ENCODE data around the gene ZNF622.

ZNF622 gene

DNA sequence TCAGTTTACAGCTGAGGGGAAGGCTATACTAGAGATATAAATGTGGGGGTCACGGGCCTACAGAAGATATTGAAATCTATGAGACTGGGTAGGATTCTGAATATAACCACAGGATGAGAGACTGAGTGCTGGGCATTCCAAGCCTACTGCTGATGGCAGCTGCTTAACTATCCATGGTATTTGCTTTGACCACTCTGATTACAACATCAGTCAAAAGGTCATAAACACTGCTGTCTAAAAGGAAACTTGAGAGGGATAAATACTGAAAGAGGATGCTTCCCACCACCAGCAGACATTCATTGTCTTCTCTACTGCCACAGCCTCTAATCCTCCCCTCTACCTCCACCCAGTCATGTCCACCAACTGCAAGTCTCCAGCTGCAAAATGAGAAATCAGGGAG lies 3.8 kb downstream of the ZNF622 start:
- TF ChIP-seq GATA2 (IDR thresholded peaks at IDR 0.05; ENCODE audit: low read depth, low read length) (no peak), GATA3 (IDR thresholded peaks at IDR 0.05; ENCODE audit: low read depth, low read length) (no peak)

DNA sequence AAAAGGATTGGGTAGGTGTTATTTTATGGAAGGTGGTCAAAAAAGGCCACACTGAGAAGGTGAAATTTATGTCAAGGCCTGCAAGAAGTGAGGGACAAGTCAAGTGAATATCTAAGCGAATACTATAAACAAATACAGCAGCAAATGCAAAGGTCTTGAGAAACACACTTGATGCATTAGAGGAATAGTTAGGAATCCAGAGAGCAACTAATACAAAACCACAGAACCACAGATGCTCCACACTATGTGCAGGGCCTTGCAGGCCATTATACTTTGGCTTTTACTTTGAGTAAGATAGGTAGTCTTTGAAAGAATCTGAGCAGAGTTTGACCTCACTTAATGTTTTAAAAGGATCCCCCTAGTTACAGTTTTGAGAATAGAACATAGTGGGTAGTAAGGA lies 4.6 kb downstream of the ZNF622 start:
- TF ChIP-seq GATA3 (IDR thresholded peaks at IDR 0.05; ENCODE audit: low read depth, low read length) (no peak), GATA2 (IDR thresholded peaks at IDR 0.05; ENCODE audit: low read depth, low read length) (no peak)

- TF ChIP-seq GATA3 (IDR thresholded peaks at IDR 0.05; ENCODE audit: low read depth, low read length), result no peak
- no peak for TF ChIP-seq GATA2 (IDR thresholded peaks at IDR 0.05; ENCODE audit: low read depth, low read length)
Observed at GRCh38 chr5:16459451-16459850, 6.1 kb downstream of the ZNF622 start.

- TF ChIP-seq GATA2 (IDR thresholded peaks at IDR 0.05; ENCODE audit: low read depth, low read length) (no peak), GATA3 (IDR thresholded peaks at IDR 0.05; ENCODE audit: low read depth, low read length) (no peak)
Observed at GRCh38 chr5:16457853-16458252, 7.7 kb downstream of the ZNF622 start.

DNA sequence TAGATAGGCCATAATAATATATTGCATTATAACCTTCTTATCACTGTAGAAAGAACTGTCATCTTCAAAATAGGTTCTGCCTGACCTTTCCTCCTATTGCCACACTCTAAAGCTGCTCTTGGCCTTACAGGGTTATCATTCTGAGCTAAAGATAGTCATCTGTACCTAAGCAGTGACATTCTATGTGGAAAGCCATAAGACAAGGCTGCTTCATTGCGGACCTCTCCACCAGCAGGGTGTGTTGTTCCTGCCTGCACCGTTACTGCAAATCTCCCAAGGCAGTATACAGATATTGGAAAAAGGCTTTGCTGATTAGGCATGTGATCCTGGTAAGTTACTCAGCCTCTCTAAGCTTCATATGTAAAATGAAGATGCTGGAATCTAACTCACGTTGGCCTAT lies 8.1 kb downstream of the ZNF622 start:
- TF ChIP-seq GATA3 (IDR thresholded peaks at IDR 0.05; ENCODE audit: low read depth, low read length), result no peak
- no peak for TF ChIP-seq GATA2 (IDR thresholded peaks at IDR 0.05; ENCODE audit: low read depth, low read length)

GRCh38 chr5:16456103-16456832 lies 9.3 kb downstream of the ZNF622 start:
- TF ChIP-seq GATA3 (IDR thresholded peaks at IDR 0.05; ENCODE audit: low read depth, low read length) (no peak), GATA2 (IDR thresholded peaks at IDR 0.05; ENCODE audit: low read depth, low read length) (no peak)

DNA sequence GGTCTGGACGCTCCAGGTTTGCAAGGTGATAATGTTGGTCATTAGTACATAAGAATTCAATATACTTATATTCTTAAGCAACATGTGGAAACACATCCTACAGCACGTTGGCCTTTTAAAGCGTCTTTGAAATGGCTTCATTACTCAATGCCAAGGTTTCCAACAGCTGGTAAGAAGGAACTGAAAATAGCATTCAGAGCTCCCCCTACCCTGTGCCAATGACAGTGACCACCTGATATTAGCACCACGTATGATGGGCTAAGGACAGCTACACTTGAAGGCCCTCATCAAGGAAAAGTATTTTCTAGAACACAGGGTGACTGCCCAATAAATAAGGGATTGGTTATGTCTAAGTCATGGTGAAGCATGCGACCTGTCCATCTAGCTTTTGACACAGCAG lies 9.9 kb downstream of the ZNF622 start:
- TF ChIP-seq GATA2 (IDR thresholded peaks at IDR 0.05; ENCODE audit: low read depth, low read length) (no peak), GATA3 (IDR thresholded peaks at IDR 0.05; ENCODE audit: low read depth, low read length) (no peak)

DNA sequence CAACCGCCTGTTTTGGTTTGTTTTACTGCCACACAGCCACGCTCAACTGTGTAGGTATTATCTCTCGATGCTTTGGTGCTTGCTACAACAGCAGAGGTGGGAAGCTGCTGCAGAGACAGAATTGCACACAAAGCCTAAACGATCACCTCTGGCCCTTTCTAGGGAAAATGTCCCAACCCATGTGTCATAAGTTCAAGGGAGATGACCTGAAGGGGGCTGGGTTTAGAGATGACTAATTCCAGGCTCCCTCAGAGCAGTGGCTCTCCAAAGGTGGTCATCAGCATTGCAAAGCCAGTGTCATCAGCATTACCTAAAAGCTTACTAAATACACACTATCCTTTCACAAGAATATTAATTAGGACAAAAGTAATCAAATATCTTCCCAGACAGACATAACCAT lies 10.9 kb downstream of the ZNF622 start:
- TF ChIP-seq GATA3 (IDR thresholded peaks at IDR 0.05; ENCODE audit: low read depth, low read length), result no peak
- TF ChIP-seq GATA2 (IDR thresholded peaks at IDR 0.05; ENCODE audit: low read depth, low read length), result no peak

DNA sequence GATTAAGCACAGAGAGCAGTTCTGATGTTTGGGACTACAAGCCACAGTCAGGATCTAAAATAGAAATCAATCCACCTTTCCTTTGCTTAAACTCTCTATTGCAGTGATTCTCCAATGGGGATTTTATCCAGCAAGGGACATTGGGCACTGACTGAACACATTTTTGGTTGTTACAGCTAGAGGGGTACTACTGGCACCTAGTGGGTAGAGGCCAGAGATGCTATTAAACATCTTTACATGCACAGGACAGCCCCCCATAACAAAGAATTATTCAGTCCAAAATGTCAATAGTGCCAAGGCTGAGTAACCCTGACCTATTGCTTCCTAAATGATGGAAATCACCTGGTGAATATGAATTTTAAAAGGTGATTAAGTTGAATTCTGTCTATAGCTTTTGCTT lies 12.0 kb downstream of the ZNF622 start:
- TF ChIP-seq GATA3 (IDR thresholded peaks at IDR 0.05; ENCODE audit: low read depth, low read length) (no peak), GATA2 (IDR thresholded peaks at IDR 0.05; ENCODE audit: low read depth, low read length) (no peak)

GRCh38 chr5:16450163-16450562 lies 15.4 kb downstream of the ZNF622 start:
- TF ChIP-seq GATA3 (IDR thresholded peaks at IDR 0.05; ENCODE audit: low read depth, low read length), result no peak
- no peak for TF ChIP-seq GATA2 (IDR thresholded peaks at IDR 0.05; ENCODE audit: low read depth, low read length)

DNA sequence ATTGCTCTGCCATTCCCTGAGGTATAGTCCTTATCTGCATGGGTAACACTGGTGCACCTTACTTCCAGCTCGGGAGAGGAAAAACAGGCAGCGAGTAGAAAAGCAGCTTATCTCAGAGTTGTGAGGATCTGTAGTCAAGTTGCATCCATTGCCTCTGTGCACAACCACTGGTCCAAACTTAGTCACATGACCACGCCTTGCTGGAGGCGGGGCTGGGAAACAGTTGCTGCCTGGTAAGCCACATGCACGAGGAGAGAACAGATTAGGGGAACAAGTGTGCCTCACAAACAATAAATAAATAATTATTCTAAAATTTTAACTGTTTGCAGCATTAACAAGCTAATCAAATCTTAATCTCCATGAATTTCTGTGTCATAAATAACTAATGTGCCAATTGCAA lies 18.6 kb downstream of the ZNF622 start:
- TF ChIP-seq GATA3 (IDR thresholded peaks at IDR 0.05; ENCODE audit: low read depth, low read length) (no peak), GATA2 (IDR thresholded peaks at IDR 0.05; ENCODE audit: low read depth, low read length) (no peak)

DNA sequence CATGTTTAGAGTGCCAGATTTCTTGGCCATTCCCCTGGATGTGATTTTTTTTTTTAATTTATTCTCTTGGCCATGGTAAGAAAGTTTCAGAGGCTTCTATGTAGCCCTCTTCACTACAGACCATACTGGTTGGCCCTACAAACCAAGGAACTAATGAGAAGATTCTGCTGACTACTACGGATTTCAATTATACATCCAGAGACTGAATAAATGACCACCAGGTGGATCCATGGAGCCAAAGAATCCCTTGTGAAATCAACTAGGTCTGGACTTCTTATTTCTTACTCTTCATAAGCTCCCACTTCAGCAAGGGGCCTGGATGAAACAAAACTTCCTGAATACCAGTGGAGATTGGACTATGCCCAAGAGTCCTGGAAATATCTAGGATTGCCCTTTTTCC lies 27.6 kb downstream of the ZNF622 start:
- TF ChIP-seq GATA2 (IDR thresholded peaks at IDR 0.05; ENCODE audit: low read depth, low read length), result no peak
- TF ChIP-seq GATA3 (IDR thresholded peaks at IDR 0.05; ENCODE audit: low read depth, low read length), result no peak

- TF ChIP-seq GATA3 (IDR thresholded peaks at IDR 0.05; ENCODE audit: low read depth, low read length), result no peak
- TF ChIP-seq GATA2 (IDR thresholded peaks at IDR 0.05; ENCODE audit: low read depth, low read length), result no peak
Observed at GRCh38 chr5:16431490-16431889, 34.1 kb downstream of the ZNF622 start.

- TF ChIP-seq GATA2 (IDR thresholded peaks at IDR 0.05; ENCODE audit: low read depth, low read length), result no peak
- no peak for TF ChIP-seq GATA3 (IDR thresholded peaks at IDR 0.05; ENCODE audit: low read depth, low read length)
Observed at GRCh38 chr5:16430349-16431089, 35.1 kb downstream of the ZNF622 start.

- TF ChIP-seq GATA2 (IDR thresholded peaks at IDR 0.05; ENCODE audit: low read depth, low read length) (no peak), GATA3 (IDR thresholded peaks at IDR 0.05; ENCODE audit: low read depth, low read length) (no peak)
Observed at GRCh38 chr5:16428359-16428758, 37.2 kb downstream of the ZNF622 start.

All from SH-SY5Y (cell line).